Keratinocyte (primary cell): ENCODE data around the gene ARHGAP6. TPM values are rescaled to one million over a fixed set of nuclear protein-coding genes. Genes with fewer than 3 reads are reported as not detected.
A peak's percentile ranks its signal among the peaks of the same experiment; 100 is the strongest.

ENCODE experiments used
- DNase-seq: peaks from one replicate; pipeline ENCODE4 v3.0.0-alpha.2; 2011; ENCODE audit warnings: low read depth, missing footprints, low spot score
- FAIRE-seq: peaks from 2 replicates; lab custom pipeline; 2011; peaks lifted over from hg19 to GRCh38; lab: Jason Lieb, UNC
- H2AFZ ChIP-seq: 2 replicates; pipeline ENCODE4 v1.6.0; 2012; ENCODE audit warnings: low read length, control low read depth, inconsistent platforms; ENCODE audit not compliant: control insufficient read depth
- H3K27ac ChIP-seq: 2 replicates; pipeline ENCODE4 v1.5.1; 2011; ENCODE audit warnings: low read length; ENCODE audit not compliant: control insufficient read depth, insufficient read depth
- H3K27me3 ChIP-seq: 3 replicates; pipeline ENCODE4 v1.6.0; 2011; ENCODE audit warnings: low read length; ENCODE audit not compliant: control insufficient read depth, insufficient read depth; ENCODE audit errors: extremely low read depth
- H3K36me3 ChIP-seq, 2 experiments: 2 replicates in 1 of 2; 3 replicates in 1 of 2; pipeline ENCODE4 v1.5.1; 2011; ENCODE audit warnings: low read length in 2 of 2, mild to moderate bottlenecking in 1 of 2; ENCODE audit not compliant: control insufficient read depth in 2 of 2, insufficient read depth in 2 of 2; ENCODE audit errors: extremely low read depth in 1 of 2
- H3K4me1 ChIP-seq: 3 replicates; pipeline ENCODE4 v1.5.1; 2011; ENCODE audit warnings: low read length; ENCODE audit not compliant: control insufficient read depth, insufficient read depth; ENCODE audit errors: extremely low read depth
- H3K4me2 ChIP-seq: 3 replicates; pipeline ENCODE4 v1.6.0; 2011; ENCODE audit warnings: low read depth, low read length; ENCODE audit not compliant: control insufficient read depth, insufficient read depth; ENCODE audit errors: extremely low read depth
- H3K4me3 ChIP-seq, 3 experiments: fragments of 200-600 bp in 1 of 3; sonication (generic) in 1 of 3; 2 replicates in 2 of 3; 3 replicates in 1 of 3; pipeline ENCODE4 v1.5.1; 2011 to 2016; ENCODE audit warnings: low read length in 3 of 3, mild to moderate bottlenecking in 3 of 3, control low read depth in 2 of 3, inconsistent platforms in 1 of 3, low read depth in 1 of 3, mixed read lengths in 1 of 3, mixed run types in 1 of 3, moderate library complexity in 1 of 3; ENCODE audit not compliant: control insufficient read depth in 2 of 3, insufficient read depth in 2 of 3; ENCODE audit errors: extremely low read depth in 1 of 3
- H3K79me2 ChIP-seq: 2 replicates; pipeline ENCODE4 v1.6.0; 2012; ENCODE audit warnings: low read length; ENCODE audit not compliant: control insufficient read depth, insufficient read depth
- H3K9ac ChIP-seq: 3 replicates; pipeline ENCODE4 v1.6.0; 2011; ENCODE audit warnings: low read length; ENCODE audit not compliant: control insufficient read depth, insufficient read depth; ENCODE audit errors: extremely low read depth
- H3K9me1 ChIP-seq: 3 replicates; pipeline ENCODE4 v1.6.0; 2011; ENCODE audit warnings: low read length; ENCODE audit not compliant: control insufficient read depth, insufficient read depth; ENCODE audit errors: extremely low read depth
- H3K9me3 ChIP-seq: 2 replicates; pipeline ENCODE4 v1.5.1; 2012; ENCODE audit warnings: low read depth, low read length; ENCODE audit not compliant: control insufficient read depth
- H4K20me1 ChIP-seq: 3 replicates; pipeline ENCODE4 v1.6.0; 2011; ENCODE audit warnings: low read length; ENCODE audit not compliant: control insufficient read depth, insufficient read depth; ENCODE audit errors: extremely low read depth
- CTCF ChIP-seq, 3 experiments: IDR thresholded peaks in 1 of 3; conservative IDR thresholded peaks in 1 of 3; optimal IDR thresholded peaks in 1 of 3; 2 replicates in 2 of 3; 3 replicates in 1 of 3; pipeline versions ENCODE3 to v1.5.1; 2011; ENCODE audit warnings: low read length in 3 of 3, mild to moderate bottlenecking in 3 of 3, moderate library complexity in 2 of 3, control low read depth in 1 of 3, inconsistent platforms in 1 of 3; ENCODE audit not compliant: insufficient read depth in 2 of 3; ENCODE audit errors: extremely low read depth in 1 of 3
- EZH2 ChIP-seq: IDR thresholded peaks from one replicate; pipeline ENCODE4 v1.6.1; 2012; ENCODE audit warnings: inconsistent platforms, mild to moderate bottlenecking, low read length, moderate library complexity
- dilution Hi-C: fragments of 300-500 bp; cut with MboI; formaldehyde crosslinking; loops from one replicate; pipeline ENCODE4 v1.7.0; 2020; ENCODE audit warnings: low sequenced_read_pairs; ENCODE audit not compliant: extremely low pct_ligation_motif_present
- polyA plus RNA-seq, 5 experiments: library from polyadenylated mRNA; depleted of rRNA in 3 of 5; stranded (reverse) in 3 of 5; stranded (forward) in 1 of 5; unstranded in 1 of 5; fragments of >200 nt; gene quantifications; 1 replicate in 1 of 5; 2 replicates in 3 of 5; 3 replicates in 1 of 5; pipeline versions ENCODE4 v1.2.1 to v1.2.3, GENCODE V29; 2011 to 2012; ENCODE audit warnings: missing spikeins in 2 of 5, low read depth in 1 of 5, low replicate concordance in 1 of 5

ARHGAP6 gene
- polyA plus RNA-seq, 1 donor (not counting 4 experiments of a cell fraction or from before 2014, with no cell fraction given): 0.01 TPM

GRCh38 chrX:11189097-11189496 lies 476.6 kb downstream of the ARHGAP6 start:
- dilution Hi-C loops: no loop called here
- Histone ChIP-seq H3K9me3 (no peaks in the 10 kb centered on the region), H3K27me3 (no peaks in the 10 kb centered on the region), H3K79me2 (no peaks in the 10 kb centered on the region), H3K36me3 (no peaks in the 10 kb centered on the region), H2AFZ (no peak overlapping the region), H3K4me3 (no peak overlapping the region), H3K4me1 (peaks cover 27% of the 10 kb centered on the region), H3K4me2 (peak overlapping the region; percentile 64), H3K9ac (no peak overlapping the region), H3K9me1 (no peaks in the 10 kb centered on the region), H3K27ac (peak overlapping the region; percentile 56), H4K20me1 (no peaks in the 10 kb centered on the region)
- DNase-seq (peak; percentile 38), FAIRE-seq (peak; percentile 55)
- TF ChIP-seq CTCF (optimal IDR thresholded peaks at IDR 0.05 in 1 of 3, IDR thresholded peaks at IDR 0.05 in 1 of 3, conservative IDR thresholded peaks at IDR 0.05 in 1 of 3; ENCODE audit: extremely low read depth in 1 of 3, insufficient read depth in 2 of 3, low read length in 3 of 3): no peak
- no peak for TF ChIP-seq EZH2

GRCh38 chrX:11188664-11189063 lies 477.1 kb downstream of the ARHGAP6 start:
- Histone ChIP-seq H2AFZ (no peak overlapping the region), H4K20me1 (no peaks in the 10 kb centered on the region), H3K9me1 (no peaks in the 10 kb centered on the region), H3K27me3 (no peaks in the 10 kb centered on the region), H3K9me3 (no peaks in the 10 kb centered on the region), H3K9ac (no peak overlapping the region), H3K4me2 (peak overlapping the region; percentile 64), H3K4me3 (no peak overlapping the region), H3K79me2 (no peaks in the 10 kb centered on the region), H3K27ac (peak overlapping the region; percentile 56), H3K4me1 (peaks cover 27% of the 10 kb centered on the region), H3K36me3 (no peaks in the 10 kb centered on the region)
- DNase-seq: peak; percentile 38
- FAIRE-seq: peak; percentile 62
- no peak for TF ChIP-seq EZH2
- TF ChIP-seq CTCF (optimal IDR thresholded peaks at IDR 0.05 in 1 of 3, IDR thresholded peaks at IDR 0.05 in 1 of 3, conservative IDR thresholded peaks at IDR 0.05 in 1 of 3; ENCODE audit: extremely low read depth in 1 of 3, insufficient read depth in 2 of 3, low read length in 3 of 3): no peak
- dilution Hi-C loops: no loop called here
